Measurements from ENCODE around the gene IFI6. TPM values are rescaled to one million over a fixed set of nuclear protein-coding genes. Genes with fewer than 3 reads are reported as not detected.
A peak's percentile ranks its signal among the peaks of the same experiment; 100 is the strongest.
"Not testable (repeated sequence)": the region's sequence is repeated elsewhere in the genome, so short reads cannot be mapped to it uniquely, and the experiment has no call there.

The IFI6 gene
- total RNA-seq, 1 donor from 2014 or later = 29.2 TPM

DNA sequence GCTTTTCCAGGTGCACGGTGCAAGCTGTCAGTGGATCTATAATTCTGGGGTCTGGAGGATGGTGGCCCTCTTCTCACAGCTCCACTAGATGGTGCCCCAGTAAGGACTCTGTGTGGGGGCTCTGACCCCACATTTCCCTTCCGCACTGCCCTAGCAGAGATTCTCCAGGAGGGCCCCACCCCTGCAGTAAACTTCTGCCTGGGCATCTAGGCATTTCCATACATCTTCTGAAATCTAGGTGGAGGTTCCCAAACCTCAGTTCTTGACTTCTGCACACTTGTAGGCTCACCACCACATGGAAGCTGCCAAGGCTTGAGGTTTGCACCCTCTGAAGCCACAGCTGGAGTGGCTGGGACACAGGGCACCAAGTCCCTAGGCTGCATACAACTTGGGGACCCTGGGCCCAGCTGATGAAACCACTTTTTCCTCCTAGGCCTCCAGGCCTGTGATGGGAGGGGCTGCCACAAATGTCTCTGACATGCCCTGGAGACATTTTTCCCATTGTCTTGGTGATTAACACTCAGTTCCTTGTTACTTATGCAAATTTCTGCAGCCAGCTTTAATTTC is 8.3 kb upstream of the IFI6 start:
- DNase-seq; intact Hi-C loops (cut with DNase I); ATAC-seq (ENCODE audit: poor library complexity): not testable (repeated sequence)

GRCh38 chr1:27678747-27679146 is 6.8 kb upstream of the IFI6 start:
- DNase-seq = no peak
- intact Hi-C loops (cut with DNase I) = no loop called here
- no peak for ATAC-seq (ENCODE audit: poor library complexity)

- intact Hi-C loops (cut with DNase I) = no loop called here
Measured at GRCh38 chr1:27676410-27676809, 4.4 kb upstream of the IFI6 start.

GRCh38 chr1:27672750-27673112 is 739 bp upstream of the IFI6 start:
- DNase-seq (no peak), ATAC-seq (ENCODE audit: poor library complexity) (no peak)
- intact Hi-C loops (cut with DNase I) = loop anchor here (5.0 kb wide), 1 partner anchor 50 kb away; no protein-coding TSS in a partner anchor

More at GRCh38 chr1:27676410-27676809, 4.4 kb upstream of the IFI6 start:
- ATAC-seq (ENCODE audit: poor library complexity) = no peak
- no peak for DNase-seq

DNA sequence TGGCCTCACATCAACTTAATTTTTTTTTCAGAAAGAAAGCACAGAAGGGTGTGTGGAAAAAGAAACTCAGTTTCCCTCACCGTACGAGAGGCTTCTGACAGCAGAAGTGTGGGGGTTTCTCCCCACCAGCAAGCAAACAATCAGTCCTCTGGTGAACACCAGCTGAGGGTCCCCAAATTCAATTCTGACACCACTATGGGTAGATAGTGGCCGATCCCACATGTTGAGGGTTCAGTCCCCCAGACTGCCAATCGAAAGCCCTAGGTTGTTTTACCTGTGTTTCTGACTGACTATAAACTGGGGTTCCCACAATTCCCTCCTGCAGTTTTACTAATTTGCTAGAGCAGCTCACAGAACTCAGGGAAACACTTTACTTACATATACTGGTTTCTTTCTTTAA is 2.1 kb downstream of the IFI6 start:
- no peak for ATAC-seq (ENCODE audit: poor library complexity)
- no peak for DNase-seq
- intact Hi-C loops (cut with DNase I) = loop anchor here (5.0 to 10.0 kb wide), 2 partner anchors 52 to 265 kb away; no protein-coding TSS in a partner anchor

GRCh38 chr1:27668808-27669723 is 2.9 kb downstream of the IFI6 start:
- ATAC-seq (ENCODE audit: poor library complexity) (peak; percentile 34), DNase-seq (peak; percentile 88)
- intact Hi-C loops (cut with DNase I) = loop anchor here (10.0 kb wide), 1 partner anchor 264 kb away; no protein-coding TSS in a partner anchor

- DNase-seq = no peak
- intact Hi-C loops (cut with DNase I) = loop anchor here (10.0 kb wide), 1 partner anchor 263 kb away; no protein-coding TSS in a partner anchor
- ATAC-seq (ENCODE audit: poor library complexity) = no peak
Measured at GRCh38 chr1:27668121-27668807, 3.7 kb downstream of the IFI6 start.

GRCh38 chr1:27666791-27667254 is 5.2 kb downstream of the IFI6 start:
- intact Hi-C loops (cut with DNase I) = loop anchor here (10.0 kb wide), 1 partner anchor 262 kb away; no protein-coding TSS in a partner anchor
- ATAC-seq (ENCODE audit: poor library complexity) (no peak), DNase-seq (no peak)

DNA sequence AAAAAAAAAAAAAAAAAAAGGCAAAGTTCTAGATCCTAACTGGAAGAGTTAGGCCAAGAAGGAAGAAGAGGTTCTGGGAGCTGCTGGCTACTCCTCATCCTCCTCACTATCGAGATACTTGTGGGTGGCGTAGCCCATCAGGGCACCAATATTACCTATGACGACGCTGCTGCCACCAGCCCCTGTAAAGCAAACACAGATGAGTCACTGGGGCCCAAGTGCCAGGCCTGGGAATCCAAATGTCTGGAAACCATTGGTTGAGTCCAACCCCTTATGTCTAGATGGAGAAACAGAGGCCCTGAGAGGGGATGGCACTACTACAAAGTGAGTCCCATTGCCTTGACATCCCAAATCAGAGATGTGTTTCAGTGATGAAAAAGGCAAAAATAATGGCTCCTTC is 5.7 kb downstream of the IFI6 start:
- DNase-seq (no peak), ATAC-seq (ENCODE audit: poor library complexity) (no peak)
- intact Hi-C loops (cut with DNase I) = loop anchor here (10.0 kb wide), 1 partner anchor 261 kb away; no protein-coding TSS in a partner anchor

DNA sequence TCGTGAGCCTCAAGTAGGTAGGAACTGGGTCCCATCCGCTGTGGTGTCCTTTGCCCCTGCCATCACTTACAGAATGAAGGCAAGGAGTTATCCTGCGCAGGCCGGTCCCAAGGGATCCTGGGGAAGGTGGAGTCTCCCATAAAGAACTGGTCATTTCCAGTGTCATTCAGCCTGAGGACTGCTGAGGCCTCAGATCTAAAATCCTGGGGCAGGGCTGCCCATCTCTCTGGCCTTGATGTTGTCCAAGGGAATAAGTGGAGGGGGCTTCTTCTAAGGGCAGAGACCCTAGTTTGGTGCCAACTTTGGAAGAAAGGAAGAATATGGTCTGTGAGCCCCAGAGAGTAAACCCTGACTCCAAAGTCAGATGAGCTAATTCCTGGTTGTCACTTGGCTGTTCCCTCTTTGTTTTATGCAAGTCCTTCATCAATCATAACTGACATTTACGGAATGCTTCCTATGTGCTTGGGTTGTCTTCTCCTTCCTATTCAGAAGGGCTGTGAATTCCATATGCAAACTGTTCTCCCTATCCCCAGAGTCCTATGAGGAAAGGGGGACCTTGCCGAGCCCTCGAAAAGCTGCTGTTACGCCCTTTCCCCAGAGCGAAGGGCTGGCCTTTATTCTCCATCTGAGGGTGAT is 6.9 kb downstream of the IFI6 start:
- DNase-seq (no peak), ATAC-seq (ENCODE audit: poor library complexity) (no peak)
- intact Hi-C loops (cut with DNase I) = loop anchor here (10.0 kb wide), 1 partner anchor 260 kb away; no protein-coding TSS in a partner anchor

GRCh38 chr1:27664291-27664690 is 7.7 kb downstream of the IFI6 start:
- ATAC-seq (ENCODE audit: poor library complexity) (no peak), DNase-seq (no peak)
- intact Hi-C loops (cut with DNase I) = loop anchor here (10.0 kb wide), 1 partner anchor 259 kb away; no protein-coding TSS in a partner anchor

DNA sequence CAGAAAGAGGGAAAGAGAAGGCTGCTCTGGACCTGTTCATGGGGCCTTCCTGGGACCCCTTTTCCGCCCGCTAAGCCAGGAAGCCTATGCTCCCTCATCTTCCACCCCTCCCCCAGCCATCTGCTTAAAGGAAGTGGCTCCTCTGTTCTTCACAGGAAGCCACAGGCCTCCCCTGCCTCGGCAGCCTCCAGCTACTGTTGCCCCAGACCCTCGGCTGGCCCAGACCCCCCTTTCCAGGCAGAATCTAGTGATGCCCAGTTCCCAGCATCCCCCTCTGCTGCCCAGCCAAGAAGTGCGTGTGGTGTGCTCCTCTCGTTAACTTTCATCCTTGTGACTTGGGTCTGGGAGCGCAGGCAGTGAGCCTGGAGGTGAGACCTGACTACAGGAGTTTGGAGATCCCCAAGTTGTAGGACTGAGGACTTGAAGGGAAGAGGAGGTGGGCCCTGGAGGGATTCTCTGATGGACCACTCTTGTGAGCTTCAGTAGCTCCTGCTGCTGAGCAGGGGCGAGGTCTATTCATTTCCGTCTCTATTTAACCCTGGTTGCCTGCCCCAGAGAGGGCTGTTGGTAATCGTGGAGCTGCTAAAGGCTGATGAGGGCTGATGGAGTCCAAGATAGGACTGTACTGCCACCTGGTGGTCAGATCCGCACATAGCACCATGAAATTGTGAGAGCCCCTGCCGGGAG is 9.1 kb downstream of the IFI6 start:
- intact Hi-C loops (cut with DNase I) = loop anchor here (10.0 kb wide), 1 partner anchor 258 kb away; no protein-coding TSS in a partner anchor
- DNase-seq (peak; percentile 88), ATAC-seq (ENCODE audit: poor library complexity) (peak; percentile 73)

DNA sequence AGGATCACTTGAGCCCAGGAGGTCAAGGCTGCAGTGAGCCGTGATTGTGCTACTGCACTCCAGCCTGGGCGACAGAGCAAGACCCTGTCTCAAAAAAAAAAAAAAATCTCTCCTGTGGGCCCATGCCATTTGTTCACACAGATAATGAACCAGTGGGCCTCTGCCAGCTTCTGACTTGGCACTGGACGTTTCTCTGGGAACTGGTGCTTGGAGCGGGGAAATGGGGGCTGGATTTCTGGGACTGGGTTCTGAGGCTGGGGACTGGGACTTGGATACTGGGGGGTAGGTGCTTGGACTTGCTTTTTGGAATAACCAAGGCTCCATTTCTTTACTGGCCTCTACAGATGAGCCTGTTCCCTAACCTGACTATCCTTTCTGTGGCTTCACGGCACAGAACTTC is 9.7 kb downstream of the IFI6 start:
- ATAC-seq (ENCODE audit: poor library complexity) (no peak), DNase-seq (no peak)
- intact Hi-C loops (cut with DNase I) = loop anchor here (10.0 kb wide), 1 partner anchor 257 kb away; no protein-coding TSS in a partner anchor

DNA sequence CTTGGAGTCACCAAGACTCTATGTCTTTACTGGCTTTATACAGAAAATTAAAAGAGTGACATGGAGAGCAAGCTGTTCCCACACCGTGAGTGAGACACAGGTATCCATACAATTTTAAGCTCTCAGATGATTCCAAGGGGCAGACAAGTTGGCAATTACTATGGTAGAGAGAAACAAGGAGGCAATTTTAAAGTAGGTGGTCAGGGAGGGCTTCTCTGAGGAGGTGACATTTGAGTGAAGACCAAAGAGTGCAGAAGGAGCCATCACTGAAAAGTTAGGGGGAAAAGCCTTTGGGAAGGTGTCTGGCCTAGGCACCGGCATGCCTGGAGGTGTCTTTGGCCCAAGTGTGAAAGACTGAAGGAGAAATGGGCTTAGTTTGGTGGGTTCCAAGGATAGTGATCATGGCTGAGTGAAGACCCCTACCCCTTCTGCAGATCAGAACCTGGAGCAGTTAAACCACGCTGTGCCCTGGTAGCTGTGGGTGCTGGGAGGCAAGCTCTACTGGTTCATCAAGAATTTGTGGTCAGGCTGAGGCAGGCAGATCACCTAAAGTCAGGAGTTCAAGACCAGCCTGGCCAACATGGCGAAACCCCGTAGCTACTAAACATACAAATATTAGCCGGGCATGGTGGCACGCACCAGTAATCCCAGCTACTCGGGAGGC is 10.4 kb downstream of the IFI6 start:
- no peak for ATAC-seq (ENCODE audit: poor library complexity)
- intact Hi-C loops (cut with DNase I) = loop anchor here (2.0 to 10.0 kb wide), 2 partner anchors 51 to 257 kb away; no protein-coding TSS in a partner anchor
- no peak for DNase-seq

DNA sequence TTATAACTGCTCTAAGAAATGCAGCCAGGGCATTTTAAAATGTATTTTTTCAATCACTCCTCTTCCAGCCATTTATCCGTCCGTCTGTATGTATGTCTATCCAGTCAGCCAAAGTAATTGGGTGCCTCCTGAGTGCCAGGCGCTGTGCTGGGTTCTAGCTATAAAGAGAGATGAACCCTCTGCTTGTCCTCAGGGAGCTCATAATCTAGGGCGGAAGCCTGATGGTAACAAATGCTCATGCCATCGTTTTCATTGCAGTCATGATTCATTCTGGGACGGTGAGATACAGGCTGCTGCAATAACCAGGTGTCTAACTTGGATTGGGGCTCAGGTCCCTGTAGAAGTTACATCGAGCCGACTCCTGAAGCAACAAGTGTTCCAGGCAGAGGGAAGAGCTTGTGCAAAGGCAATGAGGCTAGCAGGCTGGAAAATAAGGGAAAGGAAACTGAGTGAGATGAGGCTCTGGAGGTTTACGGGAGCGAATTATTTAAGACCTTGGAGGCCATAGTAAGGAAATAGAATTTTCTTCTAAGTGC is 11.6 kb downstream of the IFI6 start:
- no peak for DNase-seq
- intact Hi-C loops (cut with DNase I) = loop anchor here (2.0 to 10.0 kb wide), 2 partner anchors 50 to 256 kb away; no protein-coding TSS in a partner anchor
- ATAC-seq (ENCODE audit: poor library complexity) = no peak

DNA sequence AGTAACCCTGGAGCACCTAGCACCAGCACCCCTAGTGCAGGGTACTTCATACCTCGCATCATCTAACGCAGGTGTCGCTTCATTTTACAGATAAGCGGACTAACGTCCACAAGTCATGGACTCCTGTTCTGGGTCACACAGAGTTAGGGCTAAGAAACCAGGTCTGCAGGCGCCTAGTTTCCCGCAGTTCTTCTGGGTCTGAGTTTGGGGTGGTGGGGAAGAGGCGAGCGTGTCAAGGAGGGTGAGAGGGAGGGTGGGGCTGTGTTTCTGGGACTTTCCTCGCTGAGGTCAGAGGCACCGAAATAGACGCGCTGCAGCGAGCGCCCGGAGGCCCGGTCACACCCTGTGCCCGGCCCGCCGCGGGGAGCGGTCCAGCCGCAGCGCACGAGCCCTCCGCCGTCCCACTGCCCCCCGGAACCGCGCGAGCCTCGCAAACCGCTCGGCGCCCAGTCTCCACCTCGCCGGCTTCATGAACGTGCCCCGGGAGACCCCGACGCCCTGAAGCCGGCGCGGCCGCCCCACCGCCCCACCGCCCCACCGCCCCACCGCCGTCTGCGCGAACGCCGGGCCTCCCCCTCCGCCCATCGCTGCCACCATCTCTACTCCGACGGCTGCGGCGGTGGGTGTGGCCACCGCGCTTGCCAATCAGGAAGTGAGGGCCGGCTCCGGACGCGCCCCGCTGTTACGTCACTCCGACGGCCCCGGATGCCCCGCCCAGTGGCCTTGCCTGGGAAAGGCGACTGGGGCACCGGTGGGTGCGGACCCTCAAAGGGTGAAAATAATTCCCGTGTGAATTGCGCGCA is 12.3 kb downstream of the IFI6 start:
- DNase-seq = peak; percentile 96
- intact Hi-C loops (cut with DNase I) = loop anchor here (2.0 to 10.0 kb wide), 2 partner anchors 49 to 255 kb away; no protein-coding TSS in a partner anchor
- peak; percentile 90 for ATAC-seq (ENCODE audit: poor library complexity)

Data from Right ventricle myocardium superior (tissue), 1 donor.